ENCODE data around the gene CAMK2D. TPM values are rescaled to one million over a fixed set of nuclear protein-coding genes. Genes with fewer than 3 reads are reported as not detected.
A peak's percentile ranks its signal among the peaks of the same experiment; 100 is the strongest.

Gene CAMK2D
- total RNA-seq, 4 donors from 2014 or later, result 48.2 to 66.2 (median 51.2) TPM

- no peaks in the 10 kb centered on the region for H3K36me3 ChIP-seq
- H3K9me3 ChIP-seq, result no peaks in the 10 kb centered on the region
- WGBS, result 78% methylated on average over 1 of the region's 1 CpG
- no peak for DNase-seq (ENCODE audit: extremely low spot score)
- no peak overlapping the region for H3K27ac ChIP-seq (replicated peaks in 1 of 4)
- peaks cover 6 to 15% (median 13%) of the 10 kb centered on the region in 4 donors for H3K4me1 ChIP-seq
- no peaks in the 10 kb centered on the region for H3K27me3 ChIP-seq
- intact Hi-C loops (cut with DNase I), result loop anchor here (10.0 kb wide), 1 partner anchor 144 kb away; no protein-coding TSS in a partner anchor
- TF ChIP-seq EP300 (IDR thresholded peaks at IDR 0.05), result no peak
- TF ChIP-seq POLR2AphosphoS5 (IDR thresholded peaks at IDR 0.05), result no peak
- TF ChIP-seq CTCF (IDR thresholded peaks at IDR 0.05), result no peak
- TF ChIP-seq POLR2A (IDR thresholded peaks at IDR 0.05; ENCODE audit: low read depth), result no peak
- no peak overlapping the region for H3K4me3 ChIP-seq
Observed at GRCh38 chr4:113540859-113541258, 220.7 kb downstream of the CAMK2D start.

- 86% methylated on average over 3 of the region's 3 CpGs for WGBS
- Histone ChIP-seq H3K4me1 (peaks cover 6 to 23% (median 13%) of the 10 kb centered on the region in 4 donors), H3K27ac (replicated peaks in 1 of 4) (no peak overlapping the region), H3K36me3 (no peaks in the 10 kb centered on the region), H3K4me3 (no peak overlapping the region), H3K9me3 (no peaks in the 10 kb centered on the region), H3K27me3 (no peaks in the 10 kb centered on the region)
- intact Hi-C loops (cut with DNase I), result no loop called here
- TF ChIP-seq POLR2AphosphoS5 (IDR thresholded peaks at IDR 0.05) (no peak), EP300 (IDR thresholded peaks at IDR 0.05) (no peak), POLR2A (IDR thresholded peaks at IDR 0.05; ENCODE audit: low read depth) (no peak), CTCF (IDR thresholded peaks at IDR 0.05) (no peak)
- DNase-seq (ENCODE audit: extremely low spot score), result no peak
Observed at GRCh38 chr4:113539408-113539807, 222.1 kb downstream of the CAMK2D start.

- intact Hi-C loops (cut with DNase I), result no loop called here
- Histone ChIP-seq H3K9me3 (no peaks in the 10 kb centered on the region), H3K27me3 (no peaks in the 10 kb centered on the region), H3K4me1 (peaks cover 6 to 24% (median 13%) of the 10 kb centered on the region in 4 donors), H3K36me3 (no peaks in the 10 kb centered on the region), H3K27ac (replicated peaks in 1 of 4) (peak overlapping the region in 1 of 4 donors; percentile 24), H3K4me3 (no peak overlapping the region)
- 35% methylated on average over 1 of the region's 1 CpG for WGBS
- TF ChIP-seq POLR2A (IDR thresholded peaks at IDR 0.05; ENCODE audit: low read depth) (no peak), POLR2AphosphoS5 (IDR thresholded peaks at IDR 0.05) (no peak), EP300 (IDR thresholded peaks at IDR 0.05) (no peak), CTCF (IDR thresholded peaks at IDR 0.05) (no peak)
- DNase-seq (ENCODE audit: extremely low spot score), result no peak
Observed at GRCh38 chr4:113537628-113538027, 223.9 kb downstream of the CAMK2D start.

GRCh38 chr4:113537203-113537602 lies 224.3 kb downstream of the CAMK2D start:
- no peak for DNase-seq (ENCODE audit: extremely low spot score)
- peak overlapping the region in 1 of 4 donors; percentile 24 for H3K27ac ChIP-seq (replicated peaks in 1 of 4)
- intact Hi-C loops (cut with DNase I), result no loop called here
- H3K27me3 ChIP-seq, result no peaks in the 10 kb centered on the region
- no peak overlapping the region for H3K4me3 ChIP-seq
- H3K36me3 ChIP-seq, result no peaks in the 10 kb centered on the region
- 50% methylated on average over 2 of the region's 2 CpGs for WGBS
- peaks cover 6 to 24% (median 13%) of the 10 kb centered on the region in 4 donors for H3K4me1 ChIP-seq
- H3K9me3 ChIP-seq, result no peaks in the 10 kb centered on the region
- no peak for TF ChIP-seq POLR2AphosphoS5 (IDR thresholded peaks at IDR 0.05)
- TF ChIP-seq POLR2A (IDR thresholded peaks at IDR 0.05; ENCODE audit: low read depth), result no peak
- TF ChIP-seq CTCF (IDR thresholded peaks at IDR 0.05), result no peak
- TF ChIP-seq EP300 (IDR thresholded peaks at IDR 0.05), result no peak

- no peaks in the 10 kb centered on the region for H3K27me3 ChIP-seq
- WGBS, result 56% methylated on average over 1 of the region's 1 CpG
- no peak overlapping the region for H3K27ac ChIP-seq (replicated peaks in 1 of 4)
- peaks cover 6 to 17% (median 13%) of the 10 kb centered on the region in 4 donors for H3K4me1 ChIP-seq
- H3K9me3 ChIP-seq, result no peaks in the 10 kb centered on the region
- TF ChIP-seq POLR2AphosphoS5 (IDR thresholded peaks at IDR 0.05) (no peak), POLR2A (IDR thresholded peaks at IDR 0.05; ENCODE audit: low read depth) (no peak), CTCF (IDR thresholded peaks at IDR 0.05) (no peak)
- peaks cover 7 to 15% (median 11%) of the 10 kb centered on the region in 4 donors for H3K36me3 ChIP-seq
- no peak overlapping the region for H3K4me3 ChIP-seq
- intact Hi-C loops (cut with DNase I), result no loop called here
- DNase-seq (ENCODE audit: extremely low spot score), result no peak
Observed at GRCh38 chr4:113534711-113535110, 226.8 kb downstream of the CAMK2D start.

Data from esophagus muscularis mucosa (tissue), 4 donors.